ENCODE results near the gene NOC3L.
"Not testable (repeated sequence)": the region's sequence is repeated elsewhere in the genome, so short reads cannot be mapped to it uniquely, and the experiment has no call there.

NOC3L gene, protein sequence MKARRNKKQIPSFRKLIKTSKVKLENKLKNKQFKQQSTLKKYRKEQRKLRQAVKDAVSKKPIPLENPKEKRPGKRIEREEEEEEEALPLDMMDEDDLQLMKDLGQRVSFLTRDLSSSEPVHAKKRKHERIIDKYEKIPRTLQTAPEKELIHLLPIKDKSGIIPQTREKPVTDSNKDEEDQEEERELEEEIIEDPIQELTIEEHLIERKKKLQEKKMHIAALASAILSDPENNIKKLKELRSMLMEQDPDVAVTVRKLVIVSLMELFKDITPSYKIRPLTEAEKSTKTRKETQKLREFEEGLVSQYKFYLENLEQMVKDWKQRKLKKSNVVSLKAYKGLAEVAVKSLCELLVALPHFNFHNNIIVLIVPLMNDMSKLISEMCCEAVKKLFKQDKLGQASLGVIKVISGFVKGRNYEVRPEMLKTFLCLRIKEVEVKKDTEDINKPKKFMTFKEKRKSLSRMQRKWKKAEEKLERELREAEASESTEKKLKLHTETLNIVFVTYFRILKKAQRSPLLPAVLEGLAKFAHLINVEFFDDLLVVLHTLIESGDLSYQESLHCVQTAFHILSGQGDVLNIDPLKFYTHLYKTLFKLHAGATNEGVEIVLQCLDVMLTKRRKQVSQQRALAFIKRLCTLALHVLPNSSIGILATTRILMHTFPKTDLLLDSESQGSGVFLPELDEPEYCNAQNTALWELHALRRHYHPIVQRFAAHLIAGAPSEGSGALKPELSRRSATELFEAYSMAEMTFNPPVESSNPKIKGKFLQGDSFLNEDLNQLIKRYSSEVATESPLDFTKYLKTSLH

GRCh38 chr10:94362360-94363250 lies at the start of gene NOC3L:
NOC3L (minus strand) TSS chr10:94362939; CDS start chr10:94362838, 101 bp downstream.
- intact Hi-C loops (cut with DNase I) = loop anchor here (1.0 to 5.0 kb wide), 2 partner anchors 40 to 80 kb away; partner anchors contain the start of gene TBC1D12
- peak; percentile 91 to 99 (median 97) for DNase-seq

DNA sequence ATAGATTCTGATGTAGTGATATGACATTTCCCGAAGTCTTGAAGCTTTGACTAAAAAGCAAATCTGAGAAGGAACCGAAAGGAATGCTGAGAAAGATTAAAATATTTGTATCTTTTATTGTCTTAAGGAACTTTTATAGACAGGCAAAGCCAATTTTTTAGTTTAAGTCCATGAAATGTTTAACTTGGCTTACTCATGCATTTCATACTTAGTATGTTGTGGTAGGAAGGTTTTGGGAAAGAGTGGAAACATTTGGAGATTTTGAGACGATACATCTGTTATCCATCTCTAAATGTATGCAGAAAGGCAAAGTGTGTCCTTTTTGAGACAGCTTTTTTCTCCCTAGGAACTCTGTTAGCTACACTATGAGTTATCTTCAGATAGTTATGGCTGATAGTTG lies 49.7 kb upstream of the NOC3L start:
- intact Hi-C loops (cut with DNase I) = no loop called here
- DNase-seq = no peak

- no peak for DNase-seq
- intact Hi-C loops (cut with DNase I) = no loop called here
These were observed 48.6 kb upstream of the NOC3L start for GRCh38 chr10:94411304-94411703.

- intact Hi-C loops (cut with DNase I) = no loop called here
- DNase-seq = no peak
These were observed 46.4 kb upstream of the NOC3L start for GRCh38 chr10:94409021-94409657.

- DNase-seq = no peak
- intact Hi-C loops (cut with DNase I) = no loop called here
These were observed 44.9 kb upstream of the NOC3L start for GRCh38 chr10:94407668-94408067.

DNA sequence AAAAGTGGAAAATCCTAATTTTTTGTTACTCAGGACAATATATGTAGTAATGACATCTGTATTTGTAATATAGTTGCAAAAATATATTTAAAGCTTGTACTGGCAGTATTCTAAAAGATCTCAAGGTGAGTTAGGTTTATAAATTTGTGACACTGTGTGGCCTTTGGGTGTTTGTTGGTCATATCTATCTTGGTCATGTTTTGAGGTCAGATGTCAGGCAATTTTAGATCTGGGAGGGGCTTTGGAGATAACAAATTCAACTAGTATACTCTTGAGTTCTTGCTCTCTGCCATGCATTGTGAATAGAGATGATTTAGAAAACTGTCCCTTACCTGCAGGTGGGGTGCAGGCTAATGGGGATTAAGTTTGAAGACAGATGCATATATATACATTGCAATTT lies 42.7 kb upstream of the NOC3L start:
- no peak for DNase-seq
- intact Hi-C loops (cut with DNase I) = no loop called here

GRCh38 chr10:94403380-94404213 lies 40.9 kb upstream of the NOC3L start:
- intact Hi-C loops (cut with DNase I) = loop anchor here (5.0 kb wide), 1 partner anchor 39 kb away; no protein-coding TSS in a partner anchor
- DNase-seq = peak in 9 of 10 donors; percentile 24 to 87 (median 45)

DNA sequence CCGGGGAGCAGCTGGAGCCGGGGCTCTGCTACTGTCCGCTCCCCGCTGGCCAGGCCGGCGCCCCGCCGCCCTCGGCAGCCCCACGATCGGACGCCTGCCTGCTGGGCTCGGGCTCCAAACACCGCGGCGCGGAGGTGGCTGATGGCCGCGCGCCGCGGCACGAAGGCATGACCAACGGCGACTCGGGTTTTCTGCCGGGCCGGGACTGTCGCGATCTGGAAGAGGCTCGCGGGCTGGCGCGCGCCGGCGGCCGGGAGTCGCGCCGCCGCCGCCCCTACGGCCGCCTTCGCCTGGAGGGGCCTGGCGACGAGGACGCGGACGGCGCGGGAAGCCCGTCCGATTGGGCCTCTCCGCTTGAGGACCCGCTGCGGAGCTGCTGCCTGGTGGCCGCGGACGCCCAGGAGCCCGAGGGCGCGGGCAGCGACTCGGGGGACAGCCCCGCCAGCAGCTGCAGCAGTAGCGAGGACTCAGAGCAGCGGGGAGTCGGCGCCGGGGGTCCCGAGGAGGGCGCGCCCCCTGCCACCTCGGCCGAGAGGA lies 40.2 kb upstream of the NOC3L start:
- intact Hi-C loops (cut with DNase I) = loop anchor here (1.0 to 5.0 kb wide), 2 partner anchors 39 to 40 kb away; no protein-coding TSS in a partner anchor
- peak in 3 of 10 donors; percentile 13 to 34 (median 25) for DNase-seq

GRCh38 chr10:94402204-94402842 lies 39.6 kb upstream of the NOC3L start, which contains the start of gene TBC1D12:
TBC1D12 (plus strand) TSS chr10:94402541; CDS start chr10:94402614, 73 bp downstream.
- intact Hi-C loops (cut with DNase I) = loop anchor here (1.0 to 5.0 kb wide), 2 partner anchors 39 to 40 kb away; no protein-coding TSS in a partner anchor
- peak; percentile 94 to 99 (median 96) for DNase-seq

DNA sequence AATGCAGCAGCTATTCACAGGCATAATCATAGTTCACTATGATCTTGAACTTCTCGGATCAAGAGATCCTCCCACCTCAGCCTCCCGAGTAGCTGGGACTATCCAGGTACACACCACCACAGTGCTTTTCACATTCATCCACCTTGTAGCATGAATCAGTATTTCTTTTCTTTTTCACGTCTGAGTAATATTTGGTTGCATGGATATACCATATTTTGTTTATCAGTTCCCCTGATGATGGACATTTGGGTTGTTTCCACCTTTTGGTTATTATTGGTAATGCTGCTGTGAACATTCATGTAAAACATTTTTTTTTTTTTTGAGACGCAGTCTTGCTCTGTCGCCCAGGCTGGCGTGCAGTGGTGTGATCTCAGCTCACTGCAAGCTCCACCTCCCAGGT lies 36.0 kb upstream of the NOC3L start:
- intact Hi-C loops (cut with DNase I) = no loop called here
- no peak for DNase-seq

- intact Hi-C loops (cut with DNase I) = no loop called here
- DNase-seq = no peak
These were observed 35.0 kb upstream of the NOC3L start for GRCh38 chr10:94397549-94398370.

GRCh38 chr10:94392117-94392516 lies 29.4 kb upstream of the NOC3L start:
- intact Hi-C loops (cut with DNase I); DNase-seq: not testable (repeated sequence)

DNA sequence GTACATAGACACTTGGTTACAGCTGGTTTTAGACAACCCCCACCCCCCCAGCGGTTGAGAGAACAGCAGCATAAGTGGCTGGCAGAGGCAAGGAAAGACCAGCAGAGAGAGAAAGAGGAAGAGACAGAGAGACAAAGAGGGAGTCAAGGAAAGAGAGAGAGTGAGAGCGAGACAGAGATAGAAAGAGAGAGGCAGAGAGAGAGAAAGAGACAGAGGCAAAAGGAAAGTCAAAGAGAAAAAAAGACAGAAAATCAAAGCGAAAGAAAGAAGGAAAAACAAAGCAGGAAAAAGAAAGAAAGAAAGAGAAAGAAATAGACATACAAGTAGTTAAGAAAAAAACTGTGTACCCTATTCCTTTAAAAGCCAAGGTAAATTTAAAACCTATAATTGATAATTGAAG lies 23.0 kb upstream of the NOC3L start:
- intact Hi-C loops (cut with DNase I); DNase-seq: not testable (repeated sequence)

- DNase-seq = no peak
- intact Hi-C loops (cut with DNase I) = no loop called here
These were observed 20.8 kb upstream of the NOC3L start for GRCh38 chr10:94383530-94383929.

DNA sequence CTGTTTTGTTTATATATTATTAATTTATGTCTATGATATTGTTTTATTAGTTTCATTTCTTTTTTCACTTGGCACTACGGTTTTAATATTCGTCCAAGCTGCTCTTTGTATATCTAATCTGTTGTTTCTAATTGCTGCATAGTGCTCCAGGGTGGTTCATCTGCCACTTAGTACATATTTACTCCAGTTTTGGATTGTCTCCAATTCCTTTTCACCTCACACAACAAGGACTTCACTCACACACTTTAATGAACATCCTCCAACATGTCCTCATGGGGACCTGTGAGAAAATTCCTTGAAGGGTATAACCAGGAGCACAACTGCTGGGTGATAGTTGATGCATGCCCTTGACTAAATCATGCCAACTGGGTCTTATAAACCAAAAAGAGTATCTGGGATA lies 14.1 kb upstream of the NOC3L start:
- intact Hi-C loops (cut with DNase I) = no loop called here
- no peak for DNase-seq

DNA sequence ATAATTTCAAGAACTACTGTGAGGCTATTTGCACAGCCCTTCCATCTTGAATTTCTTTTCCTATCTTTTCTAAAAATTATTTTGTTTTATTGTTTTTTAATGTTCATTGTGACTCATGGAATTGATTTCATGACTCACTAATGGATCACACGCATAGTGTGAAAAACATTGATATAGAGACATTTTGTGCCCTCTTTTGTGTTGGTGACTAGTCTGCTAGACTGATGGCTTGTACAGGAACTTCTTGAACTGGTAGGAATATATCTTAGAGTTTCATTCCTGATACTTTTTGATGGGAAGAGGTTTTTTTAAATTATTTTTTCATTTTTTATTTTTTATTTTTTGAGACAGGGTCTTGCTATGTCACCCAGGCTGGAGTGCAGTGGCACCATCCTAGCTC lies 12.6 kb upstream of the NOC3L start:
- intact Hi-C loops (cut with DNase I) = no loop called here
- DNase-seq = no peak

- intact Hi-C loops (cut with DNase I) = no loop called here
- DNase-seq = no peak
These were observed 7.8 kb upstream of the NOC3L start for GRCh38 chr10:94370501-94370900.

Data from posterior cingulate gyrus (tissue), 11 donors.